Right lung (tissue), 5 donors: ENCODE measurements around the gene ISM1. TPM values are rescaled to one million over a fixed set of nuclear protein-coding genes. Genes with fewer than 3 reads are reported as not detected.

ENCODE experiments used
- DNase-seq, 2 donors: peaks; one replicate each; pipeline ENCODE4 v3.0.0-alpha.2; 2013
- polyA plus RNA-seq, 5 donors: library from polyadenylated mRNA; unstranded; fragments of 120-200 nt; gene quantifications; one replicate each; pipeline versions ENCODE4 v1.2.1 to v1.2.3, GENCODE V29; 2013; ENCODE audit warnings: inconsistent platforms in 1 of 5, low replicate concordance in 1 of 5; ENCODE audit not compliant: insufficient read length in 5 of 5, insufficient read depth in 1 of 5

Gene ISM1
- polyA plus RNA-seq, 5 donors: 7.3 to 23.3 (median 12.5) TPM

DNA sequence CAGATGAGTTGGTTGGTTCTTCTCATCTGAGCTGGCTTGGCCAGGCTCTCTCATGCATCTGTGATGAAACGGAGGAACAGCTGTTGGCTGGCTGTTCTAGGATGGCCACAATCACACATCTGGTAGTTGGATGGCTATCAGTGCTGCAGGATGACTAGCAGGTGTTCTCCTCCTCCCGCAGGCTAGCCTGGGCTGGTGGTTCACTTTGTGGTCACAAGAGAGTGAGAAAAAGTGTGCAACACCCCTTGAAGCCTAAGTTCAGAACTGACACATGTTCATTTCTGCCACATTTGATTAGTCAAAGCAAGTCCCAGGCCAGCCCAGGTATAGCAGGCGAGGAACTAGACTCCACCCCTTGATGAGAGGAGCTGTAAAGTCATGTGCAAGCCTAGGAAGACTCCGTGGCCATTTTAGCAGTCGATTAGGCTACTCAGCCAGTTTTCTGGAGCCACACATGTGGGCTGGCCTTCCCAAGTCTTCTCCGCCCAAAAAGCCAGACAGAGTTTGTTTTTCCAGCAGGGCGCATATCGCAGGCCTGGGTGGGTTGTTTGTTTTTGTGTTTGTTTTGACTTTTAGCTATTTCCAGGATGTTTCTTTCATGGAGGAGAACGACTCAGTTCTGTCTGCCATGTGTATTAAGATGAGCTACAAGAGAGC lies 120.8 kb downstream of the ISM1 start:
- DNase-seq: no peak

DNA sequence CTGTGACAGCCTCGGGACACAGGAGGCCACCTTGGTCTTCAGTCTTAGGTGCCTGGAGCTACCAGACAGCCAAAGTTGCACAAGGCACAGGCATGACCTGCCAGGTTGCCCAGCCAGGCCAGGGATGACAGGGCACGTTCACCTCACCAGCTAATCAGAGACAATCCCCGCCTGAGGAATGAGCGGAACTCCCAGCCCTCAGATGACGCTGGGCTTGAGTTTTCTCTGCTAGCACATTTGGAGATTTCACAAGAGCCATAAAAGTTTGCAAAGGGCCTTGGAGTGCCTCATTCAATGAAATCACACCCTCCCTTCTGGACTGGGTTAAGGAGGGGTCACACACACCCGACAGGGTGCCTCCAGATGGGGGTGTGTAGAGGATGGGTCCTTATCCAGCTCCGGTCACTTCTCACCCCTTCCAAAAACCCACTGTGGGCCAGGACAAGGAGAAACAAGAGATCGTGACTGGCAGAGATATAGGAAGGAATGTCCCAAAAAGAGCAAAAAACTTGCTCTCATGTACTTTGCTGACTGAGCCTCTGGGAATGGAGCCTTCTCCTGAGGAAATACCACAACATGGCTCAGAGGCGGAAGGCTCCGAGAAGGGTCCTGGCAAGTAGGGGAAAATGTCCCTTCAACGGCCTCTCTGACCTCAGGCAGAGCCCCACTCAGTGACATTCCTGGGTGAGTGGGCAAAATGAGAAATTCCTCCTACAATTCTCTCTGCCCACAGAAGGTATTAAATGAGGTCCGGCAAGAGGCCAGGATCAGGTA lies 121.6 kb downstream of the ISM1 start:
- peak; percentile 64 to 75 for DNase-seq

DNA sequence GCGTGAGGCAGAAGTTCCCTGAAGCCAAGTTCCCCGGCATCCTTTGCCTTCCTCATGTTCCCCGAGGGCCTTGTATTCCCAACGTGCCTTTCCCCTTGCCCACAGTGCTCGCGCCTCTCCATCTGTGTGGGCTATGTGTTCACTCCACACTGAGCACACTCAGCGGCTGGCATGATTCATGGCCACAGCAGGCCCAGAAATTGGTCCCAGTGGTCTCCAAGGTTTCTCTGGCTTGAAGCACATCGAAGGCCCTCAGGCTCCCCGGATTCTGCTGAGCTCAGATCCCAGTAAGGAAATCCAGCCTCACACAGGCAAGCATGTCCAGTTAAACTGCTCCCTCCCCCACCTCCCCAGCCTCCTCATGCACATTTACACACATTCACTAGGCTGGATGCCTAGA lies 123.6 kb downstream of the ISM1 start:
- DNase-seq: no peak

DNA sequence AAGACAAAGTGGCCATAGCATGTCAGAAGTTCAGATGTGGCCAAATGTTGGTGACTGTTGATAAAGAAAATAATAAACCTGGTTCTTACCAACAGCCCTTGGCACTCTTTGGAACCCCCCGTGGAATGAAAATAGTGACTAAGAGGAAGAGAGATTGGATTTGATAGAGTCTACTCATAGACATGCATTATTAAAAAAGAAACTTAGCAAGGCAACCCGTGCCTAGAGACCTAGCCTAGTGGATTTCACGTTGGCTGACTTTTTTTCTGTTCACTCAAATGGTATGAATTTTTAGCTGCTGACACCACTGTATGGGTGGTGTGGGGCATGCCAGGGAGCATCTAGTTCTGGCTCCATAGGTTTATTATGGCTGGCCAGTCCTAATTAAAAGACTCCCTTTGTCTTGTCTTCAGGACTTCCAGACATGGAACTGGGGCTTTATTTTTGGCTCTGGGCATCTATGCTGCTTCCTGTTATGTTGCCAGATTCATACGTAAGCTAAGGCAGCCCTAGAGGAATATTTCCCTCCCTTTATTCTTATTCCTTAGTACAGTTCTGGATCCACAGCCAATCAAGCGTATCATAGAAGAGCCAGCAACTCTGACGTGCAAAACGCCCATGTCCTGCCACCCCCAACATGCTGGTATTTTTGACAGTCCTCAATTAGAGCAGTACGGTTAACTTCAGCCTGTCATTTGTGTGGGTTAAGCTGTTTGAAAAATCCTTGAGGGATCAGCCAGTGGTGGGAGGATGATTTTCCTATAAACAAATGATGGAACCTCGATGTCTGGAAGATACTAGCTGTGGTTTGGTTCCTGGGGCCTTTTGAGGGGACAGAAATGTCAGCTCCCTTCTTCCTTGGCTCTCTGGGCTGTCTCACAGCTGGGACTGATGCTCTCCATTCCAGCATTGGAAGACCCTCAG lies 127.5 kb downstream of the ISM1 start:
- no peak for DNase-seq

DNA sequence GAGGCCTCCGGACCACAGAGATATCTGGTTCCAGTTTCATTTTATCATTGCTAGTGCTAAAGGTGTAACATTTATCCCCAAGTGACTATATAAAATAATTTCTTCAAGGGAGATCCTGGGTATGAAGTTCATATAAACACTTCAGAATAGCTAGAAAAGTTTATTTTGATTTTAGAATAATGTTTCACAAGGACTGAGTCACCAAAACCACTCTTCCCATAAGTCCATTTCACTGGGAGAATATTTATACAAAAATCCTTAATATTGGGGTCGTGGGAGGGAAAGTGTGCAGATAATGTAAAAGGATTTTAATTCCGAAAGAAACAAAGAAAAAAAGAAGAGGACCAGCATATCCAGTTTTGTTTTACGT lies 128.1 kb downstream of the ISM1 start:
- DNase-seq: no peak

Other genes starting within 250 kb of the ISM1 start
- gene SPTLC3, start 212.3 kb upstream of the ISM1 start, polyA plus RNA-seq: 10 to 100 TPM in 4 of 5 donors, 1 to 10 TPM in 1; 6.5 to 13.5 (median 12.5) TPM